ENCODE results near the gene CHMP1A.

The CHMP1A gene

DNA sequence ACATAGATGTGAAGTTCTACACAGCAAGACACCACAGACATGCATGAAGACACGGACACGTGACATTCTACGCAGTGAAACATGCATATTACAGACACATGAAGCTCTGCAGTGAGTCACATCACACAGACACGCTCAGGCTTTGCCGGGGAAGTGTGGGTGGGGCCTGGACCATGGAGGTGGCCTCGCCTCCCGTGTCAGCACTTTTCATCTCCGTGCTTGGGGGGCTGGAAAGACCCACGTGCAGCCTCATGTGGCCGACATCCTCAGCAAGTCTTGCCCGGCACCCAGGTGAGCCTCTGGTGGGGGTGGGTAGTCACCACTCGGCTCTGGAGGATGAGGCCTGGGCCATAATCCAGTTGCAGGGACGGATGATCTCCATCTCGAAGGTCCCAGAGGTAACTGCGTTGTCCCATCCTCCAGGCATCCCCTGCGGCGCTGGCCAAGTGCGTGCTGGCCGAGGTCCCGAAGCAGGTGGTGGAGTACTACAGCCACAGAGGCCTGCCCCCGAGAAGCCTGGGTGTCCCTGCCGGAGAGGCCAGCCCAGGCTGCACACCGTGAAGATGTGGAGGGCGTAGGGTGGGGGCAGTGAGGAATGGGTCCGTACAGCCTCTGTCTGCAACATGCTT lies 61.3 kb downstream of the CHMP1A start:
- DNase-seq: no peak
- in situ Hi-C loops (cut with MboI; ENCODE audit: low pct_unique_long_range_greater_than_20kb, low sequenced_read_pairs): no loop called here

DNA sequence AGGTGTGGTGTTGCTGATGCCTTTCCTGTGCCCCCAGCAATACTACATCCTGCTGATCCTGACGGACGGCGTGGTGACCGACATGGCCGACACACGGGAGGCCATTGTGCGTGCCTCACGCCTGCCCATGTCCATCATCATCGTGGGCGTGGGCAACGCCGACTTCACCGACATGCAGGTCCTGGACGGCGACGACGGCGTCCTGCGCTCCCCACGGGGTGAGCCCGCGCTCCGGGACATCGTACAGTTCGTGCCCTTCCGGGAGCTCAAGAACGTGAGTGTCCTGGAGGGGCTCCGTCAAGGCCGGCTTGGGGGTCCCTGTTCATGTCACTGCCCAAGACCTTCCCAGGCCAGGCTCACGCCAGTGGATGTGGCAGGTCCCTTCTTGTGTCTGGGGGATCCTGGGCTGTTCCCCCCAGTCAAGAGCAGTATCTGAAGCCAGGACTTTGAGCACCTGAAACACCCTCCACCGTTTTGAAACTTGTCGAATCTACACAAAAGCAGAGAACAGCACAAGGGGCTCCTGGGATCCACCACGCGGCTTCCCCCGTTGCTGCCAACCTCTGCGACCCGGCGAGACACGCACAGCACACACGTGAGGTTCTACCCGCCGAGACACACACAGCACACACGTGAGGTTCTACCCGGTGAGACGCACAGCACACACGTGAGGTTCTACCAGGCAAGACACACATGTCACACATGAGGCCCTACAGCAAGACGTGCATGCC lies 62.0 kb downstream of the CHMP1A start:
- no peak for DNase-seq
- in situ Hi-C loops (cut with MboI; ENCODE audit: low pct_unique_long_range_greater_than_20kb, low sequenced_read_pairs): no loop called here

Data from KBM-7 (cell line).